AG09309 (cell line): ENCODE data around the gene CLTA.
A peak's percentile ranks its signal among the peaks of the same experiment; 100 is the strongest.

Source experiments
- DNase-seq: peaks from one replicate; pipeline ENCODE4 v3.0.0-alpha.2; 2010; ENCODE audit warnings: low read depth
- H3K4me3 ChIP-seq: 2 replicates; pipeline ENCODE4 v1.5.1; 2011; ENCODE audit warnings: mild to moderate bottlenecking, low read depth, low read length, moderate library complexity; ENCODE audit not compliant: control insufficient read depth
- TF ChIP-seq, protein P1 (sequence below): IDR thresholded peaks from 2 replicates; pipeline ENCODE4 v1.5.1; 2011; ENCODE audit warnings: mild to moderate bottlenecking, low read depth, low read length, inconsistent platforms; ENCODE audit not compliant: insufficient read depth, control insufficient read depth; ENCODE audit errors: missing control alignments

CLTA gene

DNA sequence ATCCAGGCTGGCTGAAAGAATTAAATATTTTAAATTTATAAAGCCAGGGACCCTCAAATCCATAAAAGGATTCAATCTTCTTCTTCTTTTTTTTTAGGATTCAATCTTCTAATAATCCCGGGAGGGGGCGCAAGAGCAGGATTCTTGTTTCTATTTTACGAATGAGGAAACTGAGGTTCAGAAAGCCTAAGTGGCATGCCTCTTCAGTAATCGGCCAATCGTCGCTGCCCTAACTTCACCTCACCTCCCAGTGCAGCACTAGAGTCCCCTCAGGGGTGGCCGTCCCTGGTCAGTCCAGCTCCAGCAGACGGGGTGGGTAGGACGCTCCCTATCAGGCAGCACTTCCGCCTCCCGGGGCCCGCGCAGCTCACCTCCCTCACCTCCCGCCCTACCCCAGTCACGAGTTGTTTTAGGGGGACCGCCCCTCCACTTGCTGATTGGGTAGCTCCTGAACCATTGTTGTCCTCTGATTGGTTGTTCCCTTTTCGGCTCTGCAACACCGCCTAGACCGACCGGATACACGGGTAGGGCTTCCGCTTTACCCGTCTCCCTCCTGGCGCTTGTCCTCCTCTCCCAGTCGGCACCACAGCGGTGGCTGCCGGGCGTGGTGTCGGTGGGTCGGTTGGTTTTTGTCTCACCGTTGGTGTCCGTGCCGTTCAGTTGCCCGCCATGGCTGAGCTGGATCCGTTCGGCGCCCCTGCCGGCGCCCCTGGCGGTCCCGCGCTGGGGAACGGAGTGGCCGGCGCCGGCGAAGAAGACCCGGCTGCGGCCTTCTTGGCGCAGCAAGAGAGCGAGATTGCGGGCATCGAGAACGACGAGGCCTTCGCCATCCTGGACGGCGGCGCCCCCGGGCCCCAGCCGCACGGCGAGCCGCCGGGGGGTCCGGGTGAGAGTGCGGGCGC is at the start of gene CLTA:
Gene CLTA (plus strand): TSS at position 534 of the 902 bp plus-strand sequence. CDS start 136 bp downstream, at position 670.
- peak; percentile 94 for DNase-seq
- peak within 1 kb of the TSS; percentile 85 for H3K4me3 ChIP-seq
- TF ChIP-seq, protein P1, sequence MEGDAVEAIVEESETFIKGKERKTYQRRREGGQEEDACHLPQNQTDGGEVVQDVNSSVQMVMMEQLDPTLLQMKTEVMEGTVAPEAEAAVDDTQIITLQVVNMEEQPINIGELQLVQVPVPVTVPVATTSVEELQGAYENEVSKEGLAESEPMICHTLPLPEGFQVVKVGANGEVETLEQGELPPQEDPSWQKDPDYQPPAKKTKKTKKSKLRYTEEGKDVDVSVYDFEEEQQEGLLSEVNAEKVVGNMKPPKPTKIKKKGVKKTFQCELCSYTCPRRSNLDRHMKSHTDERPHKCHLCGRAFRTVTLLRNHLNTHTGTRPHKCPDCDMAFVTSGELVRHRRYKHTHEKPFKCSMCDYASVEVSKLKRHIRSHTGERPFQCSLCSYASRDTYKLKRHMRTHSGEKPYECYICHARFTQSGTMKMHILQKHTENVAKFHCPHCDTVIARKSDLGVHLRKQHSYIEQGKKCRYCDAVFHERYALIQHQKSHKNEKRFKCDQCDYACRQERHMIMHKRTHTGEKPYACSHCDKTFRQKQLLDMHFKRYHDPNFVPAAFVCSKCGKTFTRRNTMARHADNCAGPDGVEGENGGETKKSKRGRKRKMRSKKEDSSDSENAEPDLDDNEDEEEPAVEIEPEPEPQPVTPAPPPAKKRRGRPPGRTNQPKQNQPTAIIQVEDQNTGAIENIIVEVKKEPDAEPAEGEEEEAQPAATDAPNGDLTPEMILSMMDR: peak; percentile 61

DNA sequence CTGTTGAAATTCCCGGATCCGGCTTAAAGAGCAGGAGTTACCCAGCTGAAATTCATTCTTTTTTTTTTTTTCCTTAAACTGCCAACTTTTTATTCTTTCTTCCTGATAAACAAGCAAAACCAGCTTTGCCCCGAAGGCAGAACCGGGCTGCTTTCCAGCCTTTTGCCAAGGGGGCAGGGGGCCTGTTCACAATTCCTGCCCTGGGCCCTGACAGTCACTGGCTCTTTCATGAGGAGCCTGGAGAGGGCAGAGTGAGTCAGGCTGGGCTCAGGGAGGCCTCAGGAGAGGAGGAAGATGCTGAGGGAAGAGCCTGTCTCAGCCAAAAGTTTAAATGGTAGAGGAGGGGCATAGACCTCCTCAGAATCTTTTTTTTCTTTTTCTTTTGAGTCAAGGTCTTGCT is 49.4 kb upstream of the CLTA start:
- TF ChIP-seq, protein P1: peak; percentile 66
- H3K4me3 ChIP-seq: no peak overlapping the region
- DNase-seq: no peak

GRCh38 chr9:36141761-36142160 is 49.0 kb upstream of the CLTA start:
- DNase-seq: no peak
- no peak overlapping the region for H3K4me3 ChIP-seq
- TF ChIP-seq, protein P1: no peak

DNA sequence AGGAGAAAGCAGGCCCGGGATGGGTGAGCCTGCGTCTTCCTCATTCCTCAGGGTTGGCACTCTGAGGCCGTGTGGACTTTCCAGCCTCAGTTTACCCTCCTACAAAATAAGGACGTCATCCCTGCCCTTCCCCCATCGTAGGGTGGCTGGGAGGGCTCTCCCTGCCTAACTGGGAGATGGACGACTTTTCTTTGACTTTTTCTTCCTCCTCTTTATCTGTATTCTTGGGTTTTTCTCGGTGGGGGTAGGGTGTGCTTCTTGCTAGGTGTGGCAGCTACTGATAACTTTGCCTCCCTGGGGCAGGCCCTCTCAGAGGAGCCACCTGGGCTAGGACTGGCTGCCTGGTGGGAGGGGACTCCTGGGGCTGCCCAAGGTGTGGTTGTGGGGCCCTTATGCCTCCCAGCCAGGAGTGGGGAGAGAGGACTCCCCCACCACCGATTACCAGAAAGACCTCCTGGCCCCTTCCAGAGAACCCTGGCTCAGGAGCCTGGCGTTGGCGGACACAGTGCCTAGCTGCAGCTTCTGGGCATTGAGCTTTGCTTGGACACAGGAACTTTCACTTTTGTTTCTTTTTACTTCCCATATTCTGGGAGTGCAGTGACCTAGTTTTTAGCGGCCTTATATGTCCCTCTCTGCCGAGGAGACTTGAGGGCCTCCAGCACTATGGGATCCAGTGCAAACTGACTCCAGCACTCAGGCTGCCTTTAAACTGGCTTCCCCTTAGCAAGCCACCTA is 48.0 kb upstream of the CLTA start:
- DNase-seq: no peak
- TF ChIP-seq, protein P1: no peak
- H3K4me3 ChIP-seq: no peak overlapping the region

DNA sequence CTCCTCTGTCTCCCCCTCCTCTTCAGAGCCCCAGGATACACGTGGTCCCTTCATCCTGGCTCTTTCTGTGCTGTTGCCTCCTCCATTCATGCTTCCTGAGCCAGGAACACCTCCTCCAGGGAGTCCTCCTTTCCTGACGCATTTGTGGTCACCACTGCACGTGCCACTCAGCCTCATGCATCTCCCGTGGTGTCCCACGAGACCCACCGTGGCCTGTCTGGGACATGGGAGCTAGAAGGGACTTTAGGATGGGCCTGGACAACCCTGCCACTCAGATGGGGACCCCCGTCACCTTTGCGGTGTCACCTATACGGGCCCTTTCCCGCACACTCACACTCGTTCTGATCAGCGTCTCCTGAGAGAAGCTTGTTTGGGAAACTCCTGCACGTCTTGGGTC is 47.5 kb upstream of the CLTA start:
- no peak for DNase-seq
- no peak overlapping the region for H3K4me3 ChIP-seq
- TF ChIP-seq, protein P1: no peak

DNA sequence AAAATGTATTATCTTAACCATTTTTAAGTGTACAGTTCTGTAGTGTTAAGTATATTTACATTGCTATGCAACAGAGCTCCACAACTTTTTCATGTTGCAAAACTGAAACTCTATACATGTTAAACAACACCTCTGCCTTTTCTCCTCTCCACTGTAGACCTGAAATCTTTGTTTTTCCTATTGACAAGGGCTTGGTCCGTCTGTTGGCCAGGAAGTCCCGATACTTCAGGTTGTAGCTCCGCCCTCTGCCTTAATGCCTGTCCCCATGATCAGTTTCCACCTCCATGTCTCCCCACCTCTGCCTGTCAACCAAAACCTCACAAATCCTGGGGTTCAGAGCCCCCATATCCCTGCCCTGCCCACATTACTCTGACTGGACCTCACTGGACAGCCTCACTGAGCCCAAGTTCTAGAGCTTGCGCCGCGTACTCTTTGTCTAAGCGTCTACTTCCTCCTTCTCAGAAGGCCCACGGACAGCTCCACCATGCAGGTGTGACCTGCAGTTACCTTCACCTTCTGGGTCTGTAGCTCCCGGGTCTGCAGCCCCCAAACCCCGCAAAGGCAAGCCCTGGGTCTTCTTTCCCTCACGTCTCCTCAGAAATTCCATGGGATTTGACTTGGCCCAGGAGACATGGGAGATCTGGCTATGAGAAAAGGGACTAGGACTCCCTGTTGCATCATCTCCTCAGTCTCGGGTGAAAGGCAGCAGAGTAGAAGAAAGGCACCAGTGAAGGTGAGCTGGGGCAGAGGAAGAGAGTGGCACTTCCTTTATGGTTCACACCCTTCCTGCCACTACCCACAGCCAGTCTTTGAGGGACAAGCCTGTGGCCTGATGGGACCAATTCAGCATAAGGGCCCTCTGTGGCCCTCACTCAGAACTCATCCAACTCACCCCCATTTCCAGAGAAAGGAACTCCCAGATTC is 46.1 kb upstream of the CLTA start:
- TF ChIP-seq, protein P1: no peak
- no peak for DNase-seq
- H3K4me3 ChIP-seq: no peak overlapping the region
